ENCODE data around the gene ID3.

ID3 gene

DNA sequence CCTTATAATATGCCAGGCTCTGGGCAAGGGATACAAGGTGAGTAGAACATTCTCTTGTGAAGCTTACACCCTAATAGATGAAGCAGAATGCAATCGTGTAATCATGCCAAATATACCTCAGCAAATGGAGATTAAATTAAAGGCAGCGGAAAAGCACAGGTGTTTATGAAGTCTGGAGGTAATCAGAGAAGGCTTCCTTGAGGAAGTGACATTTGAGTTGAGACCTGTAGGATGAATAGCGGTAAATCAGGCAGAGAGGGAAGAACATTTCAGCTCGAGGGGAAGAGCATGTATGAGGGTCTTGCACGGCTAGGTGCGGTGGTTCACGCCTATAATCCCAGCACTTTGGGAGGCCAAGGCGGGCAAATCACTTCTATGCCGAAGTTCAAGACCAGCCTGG is 41.7 kb downstream of the ID3 start:
- Mint-ChIP-seq H3K4me1 (peaks cover 9% of the 10 kb centered on the region), H3K9me3 (no peaks in the 10 kb centered on the region), H3K27ac (ENCODE audit: low read depth) (no peak overlapping the region), H3K36me3 (ENCODE audit: insufficient read depth) (peaks cover 6% of the 10 kb centered on the region), H3K27me3 (no peaks in the 10 kb centered on the region), H3K4me3 (no peak overlapping the region)
- DNase-seq (ENCODE audit: low spot score in 2 of 2): no peak
- no peak for ATAC-seq (replicated peaks; ENCODE audit: extremely low read depth, poor library complexity, severe bottlenecking)

DNA sequence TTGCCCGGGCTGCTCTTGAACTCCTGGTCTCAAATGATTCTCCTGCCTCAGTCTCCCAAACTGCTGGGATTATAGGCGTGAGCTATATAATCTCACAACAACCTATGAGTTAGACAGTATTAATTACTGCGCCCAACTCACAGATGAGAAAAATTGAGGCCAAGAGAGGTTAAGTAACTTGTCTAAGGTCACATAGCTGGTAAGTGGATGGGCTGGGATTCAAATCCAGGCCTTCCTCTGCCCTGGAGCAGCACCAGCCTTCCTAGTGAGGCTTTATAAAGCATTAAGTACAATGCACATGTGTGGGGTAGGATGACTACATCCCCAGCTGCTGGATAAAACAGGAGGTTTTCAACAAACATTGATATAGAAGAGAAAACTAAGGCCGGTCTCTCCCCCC is 43.4 kb downstream of the ID3 start:
- DNase-seq (ENCODE audit: low spot score in 2 of 2) (no peak), ATAC-seq (replicated peaks; ENCODE audit: extremely low read depth, poor library complexity, severe bottlenecking) (no peak)
- H3K4me1 Mint-ChIP-seq: no peaks in the 10 kb centered on the region
- no peaks in the 10 kb centered on the region for H3K27me3 Mint-ChIP-seq
- H3K27ac Mint-ChIP-seq (ENCODE audit: low read depth): no peak overlapping the region
- H3K36me3 Mint-ChIP-seq (ENCODE audit: insufficient read depth): peaks cover 5% of the 10 kb centered on the region
- H3K9me3 Mint-ChIP-seq: no peaks in the 10 kb centered on the region
- no peak overlapping the region for H3K4me3 Mint-ChIP-seq

DNA sequence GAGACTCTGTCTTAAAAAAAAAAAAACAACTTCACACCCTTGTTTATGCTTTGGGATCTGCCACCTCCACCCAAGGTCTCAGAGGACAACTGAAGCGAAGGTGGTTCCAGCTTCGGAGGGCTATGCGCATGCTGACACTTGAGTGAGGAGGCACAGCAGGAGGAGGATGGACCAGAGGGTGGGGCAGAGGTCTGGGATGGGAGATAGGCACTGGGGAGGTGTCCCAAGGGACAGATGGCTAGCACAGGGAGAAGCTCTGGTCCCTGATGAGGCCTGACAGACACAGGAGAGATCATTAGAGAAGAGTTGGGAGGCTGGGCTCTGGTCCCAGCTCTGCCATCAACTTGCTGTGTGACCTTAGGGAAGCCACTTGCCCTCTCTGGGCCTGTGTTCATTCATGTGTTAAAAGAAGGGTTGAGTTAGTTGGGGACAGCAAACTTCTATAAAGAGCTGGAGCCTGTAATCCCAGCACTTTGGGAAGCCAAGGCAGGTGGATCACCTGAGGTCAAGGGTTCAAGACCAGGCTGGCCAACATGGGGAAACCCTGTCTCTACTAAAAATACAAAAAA is 45.1 kb downstream of the ID3 start:
- Mint-ChIP-seq H3K9me3 (no peaks in the 10 kb centered on the region), H3K4me3 (no peak overlapping the region), H3K4me1 (no peaks in the 10 kb centered on the region), H3K27ac (ENCODE audit: low read depth) (peak overlapping the region; percentile 56), H3K36me3 (ENCODE audit: insufficient read depth) (peaks cover 4% of the 10 kb centered on the region), H3K27me3 (no peaks in the 10 kb centered on the region)
- no peak for DNase-seq (ENCODE audit: low spot score in 2 of 2)
- no peak for ATAC-seq (replicated peaks; ENCODE audit: extremely low read depth, poor library complexity, severe bottlenecking)

DNA sequence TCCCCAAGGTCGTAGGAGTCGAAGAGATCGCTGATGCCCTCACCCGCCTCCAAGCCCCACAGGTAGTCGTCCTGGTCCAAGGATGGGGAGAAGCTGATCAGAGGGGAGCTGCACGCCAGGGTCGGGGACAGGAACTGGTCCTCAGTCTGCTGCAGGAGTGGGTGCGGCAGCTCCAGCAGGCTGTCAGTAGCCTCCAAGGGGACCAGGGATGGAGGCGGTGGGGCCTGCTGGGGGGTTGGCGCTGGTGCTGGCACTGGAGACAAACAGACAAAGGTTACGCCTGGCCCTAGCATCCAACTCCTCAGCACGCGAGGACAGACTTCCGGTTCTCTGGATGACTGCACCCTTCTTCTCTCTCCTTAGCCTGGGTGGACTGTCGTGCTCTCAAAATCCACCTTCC is 49.4 kb downstream of the ID3 start:
- Mint-ChIP-seq H3K27me3 (no peaks in the 10 kb centered on the region), H3K4me1 (no peaks in the 10 kb centered on the region), H3K27ac (ENCODE audit: low read depth) (no peak overlapping the region), H3K4me3 (no peak overlapping the region), H3K9me3 (no peaks in the 10 kb centered on the region), H3K36me3 (ENCODE audit: insufficient read depth) (peaks cover 6% of the 10 kb centered on the region)
- DNase-seq (ENCODE audit: low spot score in 2 of 2) (no peak), ATAC-seq (replicated peaks; ENCODE audit: extremely low read depth, poor library complexity, severe bottlenecking) (no peak)
